ENCODE results near the gene NCLN.

DNA sequence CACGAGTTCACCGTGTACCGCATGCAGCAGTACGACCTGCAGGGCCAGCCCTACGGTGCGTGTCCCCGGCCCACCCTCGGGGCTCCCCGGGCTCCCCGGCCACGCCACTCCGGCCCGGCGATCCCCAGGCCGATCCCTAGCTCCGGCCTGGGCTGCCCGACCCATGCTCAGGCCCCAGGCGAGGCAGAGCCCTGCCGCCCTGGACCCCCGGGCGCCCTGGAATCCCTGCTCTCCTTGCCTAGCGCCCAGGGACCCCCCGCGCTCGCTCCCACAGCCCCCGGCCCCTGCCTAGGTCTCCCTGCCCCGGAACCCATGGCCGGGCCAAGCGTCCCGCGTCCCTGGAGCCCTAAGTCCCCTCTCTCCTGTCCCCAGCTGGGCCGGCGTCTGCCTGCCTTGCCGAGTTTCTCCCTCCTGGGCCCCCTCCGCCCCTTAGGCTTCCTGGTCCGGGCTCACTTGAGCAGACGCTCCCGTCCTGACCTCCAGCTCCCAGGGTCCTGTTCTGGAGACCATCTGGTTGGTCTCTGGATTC lies 494 bp downstream of the NCLN start:
- TF ChIP-seq EZH2 (IDR thresholded peaks at IDR 0.05) (no peak), POLR2AphosphoS5 (IDR thresholded peaks at IDR 0.05; ENCODE audit: borderline replicate concordance, low read depth, low read length) (no peak)
